Endothelial cell of umbilical vein (primary cell): Measurements from ENCODE around the gene MMP1. TPM values are rescaled to one million over a fixed set of nuclear protein-coding genes. Genes with fewer than 3 reads are reported as not detected.

ENCODE experiments used
- BruUV-seq: library from RNA; stranded (reverse); fragments of 400-500 nt; replicated peaks from 2 replicates; lab custom pipeline; 2021; lab: Mats Ljungman, UMichigan
- CTCF ChIA-PET: fragments of 300-600, 350-600 bp; sonication (Branson Sonifier 250); formaldehyde crosslinking; loops from one replicate; lab custom pipeline; 2021; ENCODE audit warnings: antibody characterized with exemption, inconsistent platforms; lab: Charles Lee
- POLR2A ChIA-PET: fragments of 300-600, 350-600 bp; sonication (Branson Sonifier 250); formaldehyde crosslinking; loops from one replicate; lab custom pipeline; 2021; ENCODE audit warnings: antibody characterized with exemption, inconsistent platforms; lab: Charles Lee
- DNase-seq: peaks from one replicate; pipeline ENCODE4 v3.0.0-alpha.2; 2011; ENCODE audit warnings: low read depth, low spot score
- FAIRE-seq: peaks from 2 replicates; lab custom pipeline; 2011; peaks lifted over from hg19 to GRCh38; lab: Jason Lieb, UNC
- H2AFZ ChIP-seq: 2 replicates; pipeline ENCODE4 v1.6.0; 2012; ENCODE audit warnings: low read depth, low read length, control low read depth, inconsistent platforms
- H3K27ac ChIP-seq: 2 replicates; pipeline ENCODE4 v1.5.1; 2011; ENCODE audit warnings: low read depth, mild to moderate bottlenecking, control low read depth, low read length, moderate library complexity; ENCODE audit not compliant: insufficient read depth
- H3K27me3 ChIP-seq, 2 experiments: 2 replicates each; pipeline versions ENCODE4 v1.6.0 to v1.6.1; 2011; ENCODE audit warnings: low read length in 2 of 2, mixed read lengths in 1 of 2; ENCODE audit not compliant: control insufficient read depth in 2 of 2, insufficient read depth in 2 of 2
- H3K36me3 ChIP-seq, 2 experiments: 2 replicates in 1 of 2; 3 replicates in 1 of 2; pipeline ENCODE4 v1.5.1; 2011; ENCODE audit warnings: low read length in 2 of 2, mild to moderate bottlenecking in 1 of 2, moderate library complexity in 1 of 2; ENCODE audit not compliant: control insufficient read depth in 2 of 2, insufficient read depth in 2 of 2; ENCODE audit errors: extremely low read depth in 1 of 2
- H3K4me1 ChIP-seq: 3 replicates; pipeline ENCODE4 v1.5.1; 2011; ENCODE audit warnings: mild to moderate bottlenecking, low read length; ENCODE audit not compliant: control insufficient read depth, insufficient read depth; ENCODE audit errors: extremely low read depth
- H3K4me2 ChIP-seq: 2 replicates; pipeline ENCODE4 v1.6.1; 2011; ENCODE audit warnings: low read length, control low read depth, mixed read lengths; ENCODE audit not compliant: insufficient read depth
- H3K4me3 ChIP-seq, 3 experiments: fragments of 200-600 bp in 1 of 3; sonication (generic), shearing (Covaris generic) in 1 of 3; replicated peaks in 1 of 3; 2 replicates each; pipeline ENCODE4 v1.5.1; 2011 to 2016; ENCODE audit warnings: control low read depth in 3 of 3, low read length in 3 of 3, mild to moderate bottlenecking in 2 of 3, inconsistent platforms in 1 of 3, low read depth in 1 of 3, moderate library complexity in 1 of 3; ENCODE audit not compliant: insufficient read depth in 1 of 3
- H3K79me2 ChIP-seq: 2 replicates; pipeline ENCODE4 v1.6.0; 2012; ENCODE audit warnings: low read length, inconsistent platforms; ENCODE audit not compliant: control insufficient read depth, insufficient read depth
- H3K9ac ChIP-seq: replicated peaks from 2 replicates; pipeline ENCODE3; 2011; ENCODE audit warnings: low read length, control low read depth; ENCODE audit not compliant: insufficient read depth; ENCODE audit errors: extremely low read depth
- H3K9me1 ChIP-seq: replicated peaks from 3 replicates; pipeline ENCODE4 v1.6.0; 2011; ENCODE audit warnings: mild to moderate bottlenecking, low read length; ENCODE audit not compliant: control insufficient read depth, insufficient read depth; ENCODE audit errors: extremely low read depth
- H3K9me3 ChIP-seq: replicated peaks from 2 replicates; pipeline ENCODE4 v1.5.1; 2012; ENCODE audit warnings: low read length, inconsistent platforms; ENCODE audit not compliant: control insufficient read depth, insufficient read depth
- H4K20me1 ChIP-seq: replicated peaks from 2 replicates; pipeline ENCODE3; 2011; ENCODE audit warnings: mild to moderate bottlenecking, low read length; ENCODE audit not compliant: control insufficient read depth, insufficient read depth; ENCODE audit errors: extremely low read depth
- CTCF ChIP-seq, 2 donors: IDR thresholded peaks; 1 replicate in 1 of 2; 2 replicates in 1 of 2; pipeline ENCODE4 v1.5.1; 2011; ENCODE audit warnings: low read length in 2 of 2, mild to moderate bottlenecking in 2 of 2, moderate library complexity in 2 of 2, control low read depth in 1 of 2, inconsistent platforms in 1 of 2, low read depth in 1 of 2; ENCODE audit not compliant: insufficient read depth in 1 of 2; ENCODE audit errors: extremely low read depth in 1 of 2
- EZH2 ChIP-seq: IDR thresholded peaks from 2 replicates; pipeline ENCODE4 v1.6.1; 2012; ENCODE audit warnings: borderline replicate concordance, low read depth, mild to moderate bottlenecking, moderate library complexity, low read length, inconsistent platforms; ENCODE audit not compliant: severe bottlenecking
- FOS ChIP-seq: IDR thresholded peaks from 2 replicates; pipeline ENCODE4 v1.6.1; 2011; ENCODE audit warnings: mild to moderate bottlenecking, low read length, moderate library complexity, borderline replicate concordance; ENCODE audit not compliant: insufficient read depth
- GATA2 ChIP-seq: IDR thresholded peaks from 2 replicates; pipeline ENCODE4 v1.7.0; 2011; ENCODE audit warnings: low read depth, mild to moderate bottlenecking, moderate library complexity, mixed read lengths, low read length; ENCODE audit not compliant: insufficient read length, insufficient read depth
- JUN ChIP-seq: IDR thresholded peaks from 2 replicates; pipeline ENCODE4 v1.6.1; 2011; ENCODE audit warnings: borderline replicate concordance, low read depth; ENCODE audit not compliant: insufficient read length, insufficient read depth
- MAX ChIP-seq: IDR thresholded peaks from 2 replicates; pipeline ENCODE4 v1.6.1; 2011; ENCODE audit not compliant: insufficient read depth, insufficient read length
- MYC ChIP-seq: IDR thresholded peaks from one replicate; pipeline ENCODE4 v1.6.1; 2011; ENCODE audit warnings: mild to moderate bottlenecking, low read depth, low read length
- POLR2A ChIP-seq: IDR thresholded peaks from 2 replicates; pipeline ENCODE4 v1.6.1; 2012; ENCODE audit warnings: low read depth, mild to moderate bottlenecking, control low read depth, low read length
- POLR2AphosphoS5 ChIP-seq: IDR thresholded peaks from 2 replicates; pipeline ENCODE4 v1.6.1; 2012; ENCODE audit warnings: low read depth, mild to moderate bottlenecking, control low read depth, low read length, moderate library complexity; ENCODE audit not compliant: insufficient read depth
- dilution Hi-C: fragments of 300-500 bp; cut with MboI; formaldehyde crosslinking; loops from one replicate; pipeline ENCODE4 v1.15.0; 2019; ENCODE audit warnings: low sequenced_read_pairs; ENCODE audit not compliant: extremely low pct_ligation_motif_present
- intact Hi-C: fragments of 100-400 bp; cut with micrococcal nuclease; formaldehyde crosslinking; loops from one replicate; pipeline ENCODE4 v1.10.0; 2022
- polyA plus RNA-seq, 4 experiments: library from polyadenylated mRNA; depleted of rRNA in 3 of 4; stranded (reverse) in 3 of 4; unstranded in 1 of 4; fragments of >200 nt; gene quantifications; 2 replicates each; pipeline versions ENCODE4 v1.2.1 to v1.2.3, GENCODE V29; 2011 to 2012; ENCODE audit warnings: missing spikeins in 1 of 4
- total RNA-seq: library from RNA; stranded (reverse); gene quantifications from 2 replicates; pipeline ENCODE4 v1.2.3, GENCODE V29; 2021

Gene MMP1
- total and polyA plus RNA-seq, 2 donors (not counting 3 experiments of a cell fraction or from before 2014, with no cell fraction given) = 1.4 to 1,694 TPM

- no peak overlapping the region for H3K4me2 ChIP-seq
- BruUV-seq = no TSS peak
- H3K27me3 ChIP-seq = peaks cover 10 to 13% of the 10 kb centered on the region in 2 experiments
- dilution Hi-C loops (no loop called here), intact Hi-C loops (loop anchor here (1.0 kb wide), 3 partner anchors 9 to 244 kb away; no protein-coding TSS in a partner anchor)
- H3K79me2 ChIP-seq = no peaks in the 10 kb centered on the region
- FAIRE-seq = peak; percentile 50
- no peak overlapping the region for H3K4me3 ChIP-seq
- H3K9me3 ChIP-seq = no peaks in the 10 kb centered on the region
- DNase-seq = peak; percentile 34
- H3K9ac ChIP-seq = no peak overlapping the region
- H3K4me1 ChIP-seq = no peaks in the 10 kb centered on the region
- no peak overlapping the region for H3K27ac ChIP-seq
- TF ChIP-seq CTCF (IDR thresholded peaks at IDR 0.05; ENCODE audit: extremely low read depth in 1 of 2, insufficient read depth in 1 of 2, low read depth in 1 of 2, low read length in 2 of 2) (peak; percentile 28 to 43), FOS (no peak), GATA2 (peak; percentile 69)
- H3K9me1 ChIP-seq = no peaks in the 10 kb centered on the region
- H4K20me1 ChIP-seq = no peaks in the 10 kb centered on the region
- H2AFZ ChIP-seq = peak overlapping the region; percentile 61
- CTCF ChIA-PET = interaction anchor here (1.3 to 2.2 kb wide), 4 partner anchors 9 to 132 kb away, joined by 4 to 9 read pairs (median 6); no protein-coding TSS in a partner anchor
- H3K36me3 ChIP-seq = no peaks in the 10 kb centered on the region
- POLR2A ChIA-PET = no interaction called here
Observed at GRCh38 chr11:102810950-102811660, 13.1 kb upstream of the MMP1 start.

GRCh38 chr11:102809971-102810370, 12.0 kb upstream of the MMP1 start:
- ChIA-PET POLR2A (no interaction called here), CTCF (interaction anchor here (0.6 to 2.2 kb wide), 9 partner anchors 10 to 133 kb away, joined by 3 to 7 read pairs (median 4); no protein-coding TSS in a partner anchor)
- Histone ChIP-seq H3K36me3 (no peaks in the 10 kb centered on the region), H4K20me1 (no peaks in the 10 kb centered on the region), H3K4me1 (no peaks in the 10 kb centered on the region), H3K27ac (no peak overlapping the region), H3K9ac (no peak overlapping the region), H3K9me1 (no peaks in the 10 kb centered on the region), H3K27me3 (peaks cover 13% of the 10 kb centered on the region in 2 experiments), H3K4me3 (no peak overlapping the region), H2AFZ (no peak overlapping the region), H3K4me2 (no peak overlapping the region), H3K79me2 (no peaks in the 10 kb centered on the region), H3K9me3 (no peaks in the 10 kb centered on the region)
- dilution Hi-C loops = no loop called here
- intact Hi-C loops = loop anchor here (1.0 to 10.0 kb wide), 2 partner anchors 245 to 725 kb away; no protein-coding TSS in a partner anchor
- TF ChIP-seq MAX (no peak), FOS (no peak), POLR2AphosphoS5 (no peak), GATA2 (no peak), MYC (no peak), JUN (no peak), EZH2 (no peak), CTCF (IDR thresholded peaks at IDR 0.05; ENCODE audit: extremely low read depth in 1 of 2, insufficient read depth in 1 of 2, low read depth in 1 of 2, low read length in 2 of 2) (no peak), POLR2A (no peak)
- FAIRE-seq (no peak), DNase-seq (no peak)
- BruUV-seq = no TSS peak
